H1 (cell line): ENCODE measurements around the gene SLC26A9. TPM values are rescaled to one million over a fixed set of nuclear protein-coding genes. Genes with fewer than 3 reads are reported as not detected.

Experiments
- CTCF ChIA-PET: fragments of 300-600 bp; sonication (Branson Sonifier 250); formaldehyde crosslinking; loops from one replicate; lab custom pipeline; 2021; ENCODE audit not compliant: partially characterized antibody; lab: Charles Lee
- POLR2A ChIA-PET: fragments of 300-600 bp; sonication (Branson Sonifier 250); formaldehyde crosslinking; loops from one replicate; lab custom pipeline; 2021; ENCODE audit warnings: inconsistent platforms; ENCODE audit not compliant: partially characterized antibody; lab: Charles Lee
- DNase-seq, 2 experiments: peaks; one replicate each; pipeline versions ENCODE4 v3.0.0 to v3.0.0-alpha.2; 2010 to 2022; ENCODE audit warnings: low spot score in 2 of 2, low read depth in 1 of 2, mixed read lengths in 1 of 2
- FAIRE-seq: peaks from 2 replicates; lab custom pipeline; 2011; peaks lifted over from hg19 to GRCh38; lab: Jason Lieb, UNC
- H2AFZ ChIP-seq: 2 replicates; pipeline ENCODE4 v1.8.1; 2012; ENCODE audit warnings: low read length, inconsistent platforms
- H2AK5ac ChIP-seq: 2 replicates; pipeline ENCODE4 v1.6.1; 2013; ENCODE audit warnings: low read depth, low read length
- H2BK120ac ChIP-seq: replicated peaks from 2 replicates; pipeline ENCODE3; 2013; ENCODE audit warnings: low read depth, low read length, inconsistent platforms
- H2BK12ac ChIP-seq: 2 replicates; pipeline ENCODE4 v1.6.1; 2013; ENCODE audit warnings: low read depth, low read length
- H2BK15ac ChIP-seq: 2 replicates; pipeline ENCODE4 v1.6.1; 2013; ENCODE audit warnings: low read length
- H2BK20ac ChIP-seq: 2 replicates; pipeline ENCODE4 v1.6.1; 2013; ENCODE audit warnings: low read length
- H2BK5ac ChIP-seq: 2 replicates; pipeline ENCODE4 v1.6.1; 2013; ENCODE audit warnings: low read depth, low read length
- H3K14ac ChIP-seq: 2 replicates; pipeline ENCODE4 v1.6.1; 2013; ENCODE audit warnings: inconsistent platforms; ENCODE audit not compliant: insufficient read length
- H3K18ac ChIP-seq: 2 replicates; pipeline ENCODE4 v1.6.1; 2013; ENCODE audit warnings: low read length; ENCODE audit errors: extremely low read depth
- H3K23ac ChIP-seq: 2 replicates; pipeline ENCODE4 v1.6.1; 2013; ENCODE audit warnings: inconsistent platforms; ENCODE audit not compliant: insufficient read length
- H3K23me2 ChIP-seq: 2 replicates; pipeline ENCODE4 v1.6.1; 2013; ENCODE audit warnings: low read depth, low read length
- H3K27ac ChIP-seq: 2 replicates; pipeline ENCODE4 v1.6.1; 2011; ENCODE audit warnings: low read depth, low read length, inconsistent platforms
- H3K27me3 ChIP-seq, 4 experiments: replicated peaks in 1 of 4; 1 replicate in 1 of 4; 2 replicates in 3 of 4; pipeline versions ENCODE4 v1.6.1 to v1.8.1; 2011 to 2013; ENCODE audit warnings: low read length in 3 of 4, mild to moderate bottlenecking in 3 of 4, inconsistent platforms in 2 of 4, mixed read lengths in 2 of 4, moderate library complexity in 1 of 4; ENCODE audit not compliant: control insufficient read depth in 3 of 4, insufficient read depth in 3 of 4; ENCODE audit errors: extremely low read depth in 1 of 4
- H3K36me3 ChIP-seq, 4 experiments: 2 replicates each; pipeline versions ENCODE4 v1.6.1 to v1.8.1; 2011 to 2013; ENCODE audit warnings: mild to moderate bottlenecking in 4 of 4, low read length in 3 of 4, moderate library complexity in 2 of 4, control low read depth in 1 of 4, inconsistent platforms in 1 of 4; ENCODE audit not compliant: insufficient read depth in 4 of 4, control insufficient read depth in 2 of 4
- H3K4ac ChIP-seq: replicated peaks from 2 replicates; pipeline ENCODE3; 2013; ENCODE audit warnings: low read length, low read depth, mixed read lengths, inconsistent platforms; ENCODE audit not compliant: insufficient read length
- H3K4me1 ChIP-seq, 4 experiments: replicated peaks in 1 of 4; 1 replicate in 1 of 4; 2 replicates in 3 of 4; pipeline versions ENCODE4 v1.6.1 to v1.8.1; 2011 to 2013; ENCODE audit warnings: low read length in 3 of 4, inconsistent platforms in 2 of 4, mixed read lengths in 1 of 4; ENCODE audit not compliant: insufficient read depth in 4 of 4, control insufficient read depth in 3 of 4
- H3K4me2 ChIP-seq, 2 experiments: 2 replicates each; pipeline versions ENCODE4 v1.6.1 to v1.8.1; 2011 to 2013; ENCODE audit warnings: low read depth in 2 of 2, low read length in 2 of 2, control low read depth in 1 of 2, inconsistent platforms in 1 of 2, mild to moderate bottlenecking in 1 of 2; ENCODE audit not compliant: insufficient read depth in 1 of 2
- H3K4me3 ChIP-seq, 4 experiments: fragments of 200-600, 300-600 bp in 1 of 4; sonication (generic), shearing (Covaris generic), sonication (Bioruptor Twin) in 1 of 4; 2 replicates each; pipeline versions ENCODE4 v1.5.1 to v1.8.1; 2011 to 2016; ENCODE audit warnings: low read length in 4 of 4, low read depth in 3 of 4, control low read depth in 2 of 4, inconsistent platforms in 2 of 4, mild to moderate bottlenecking in 2 of 4, mixed read lengths in 1 of 4, moderate library complexity in 1 of 4; ENCODE audit not compliant: insufficient read depth in 2 of 4; ENCODE audit errors: extremely low read depth in 1 of 4
- H3K56ac ChIP-seq: replicated peaks from 2 replicates; pipeline ENCODE3; 2013; ENCODE audit warnings: low read depth, mild to moderate bottlenecking, mixed read lengths, low read length, inconsistent platforms; ENCODE audit not compliant: insufficient read length
- H3K79me1 ChIP-seq: 2 replicates; pipeline ENCODE4 v1.6.1; 2013; ENCODE audit warnings: low read depth, low read length, control low read depth
- H3K79me2 ChIP-seq, 2 experiments: 2 replicates each; pipeline versions ENCODE4 v1.6.1 to v1.8.1; 2012 to 2013; ENCODE audit warnings: low read length in 2 of 2, mild to moderate bottlenecking in 2 of 2, inconsistent platforms in 1 of 2; ENCODE audit not compliant: insufficient read depth in 2 of 2, control insufficient read depth in 1 of 2
- H3K9ac ChIP-seq, 4 experiments: replicated peaks in 1 of 4; 1 replicate in 1 of 4; 2 replicates in 3 of 4; pipeline versions ENCODE4 v1.6.1 to v1.8.1; 2011 to 2013; ENCODE audit warnings: low read depth in 3 of 4, low read length in 3 of 4, control low read depth in 2 of 4, mild to moderate bottlenecking in 2 of 4, moderate library complexity in 2 of 4, inconsistent platforms in 1 of 4; ENCODE audit errors: extremely low read depth in 1 of 4
- H3K9me3 ChIP-seq, 2 experiments: 2 replicates each; pipeline versions ENCODE4 v1.6.1 to v1.8.1; 2012 to 2013; ENCODE audit warnings: mild to moderate bottlenecking in 2 of 2, moderate library complexity in 2 of 2, control low read depth in 1 of 2, inconsistent platforms in 1 of 2, low read depth in 1 of 2, low read length in 1 of 2, mixed read lengths in 1 of 2; ENCODE audit not compliant: insufficient read depth in 2 of 2
- H4K20me1 ChIP-seq, 2 experiments: replicated peaks in 1 of 2; 2 replicates each; pipeline versions ENCODE3 to v1.8.1; 2011 to 2013; ENCODE audit warnings: inconsistent platforms in 2 of 2, low read length in 2 of 2, mild to moderate bottlenecking in 1 of 2; ENCODE audit not compliant: insufficient read depth in 2 of 2, control insufficient read depth in 1 of 2
- H4K5ac ChIP-seq: 2 replicates; pipeline ENCODE4 v1.6.1; 2013; ENCODE audit warnings: low read length, low read depth, mixed read lengths, inconsistent platforms; ENCODE audit not compliant: insufficient read length
- H4K8ac ChIP-seq: 2 replicates; pipeline ENCODE4 v1.8.0; 2013; ENCODE audit warnings: mild to moderate bottlenecking, moderate library complexity, low read length, inconsistent platforms; ENCODE audit not compliant: insufficient read depth; ENCODE audit errors: extremely low read depth
- H4K91ac ChIP-seq: replicated peaks from 2 replicates; pipeline ENCODE3; 2013; ENCODE audit warnings: low read length, mixed read lengths, inconsistent platforms; ENCODE audit not compliant: insufficient read length
- ASH2L ChIP-seq: fragments of 200-600, 300-600 bp; sonication (generic); IDR thresholded peaks from one replicate; pipeline ENCODE4 v1.7.1; 2017; ENCODE audit warnings: low read length
- BACH1 ChIP-seq: IDR thresholded peaks from 2 replicates; pipeline ENCODE4 v1.6.1; 2012; ENCODE audit warnings: low read length, improper control_type of control experiment
- BCL11A ChIP-seq, 2 experiments: IDR thresholded peaks; one replicate each; pipeline ENCODE4 v1.6.1; 2011; ENCODE audit warnings: low read depth in 2 of 2, low read length in 2 of 2, mild to moderate bottlenecking in 2 of 2
- CEBPB ChIP-seq: IDR thresholded peaks from 2 replicates; pipeline ENCODE4 v1.6.1; 2012; ENCODE audit warnings: low read depth, low read length
- CHD1 ChIP-seq: IDR thresholded peaks from 2 replicates; pipeline ENCODE4 v1.6.1; 2012; ENCODE audit warnings: low read depth, low read length, improper control_type of control experiment
- FOSL1 ChIP-seq: IDR thresholded peaks from 2 replicates; pipeline ENCODE4 v1.6.1; 2011; ENCODE audit warnings: mild to moderate bottlenecking, low read depth, low read length, moderate library complexity; ENCODE audit not compliant: insufficient read depth
- GTF2F1 ChIP-seq: IDR thresholded peaks from 2 replicates; pipeline ENCODE4 v1.6.1; 2012; ENCODE audit warnings: low read depth, low read length, improper control_type of control experiment, borderline replicate concordance
- JUN ChIP-seq: IDR thresholded peaks from 2 replicates; pipeline ENCODE4 v1.6.1; 2011; ENCODE audit warnings: low read depth, mild to moderate bottlenecking, improper control_type of control experiment, low read length
- POLR2AphosphoS5 ChIP-seq: IDR thresholded peaks from 2 replicates; pipeline ENCODE4 v1.6.1; 2011; ENCODE audit warnings: low read depth, low read length
- POU5F1 ChIP-seq: IDR thresholded peaks from 2 replicates; pipeline ENCODE4 v1.6.1; 2011; ENCODE audit warnings: low read depth, mild to moderate bottlenecking, low read length, moderate library complexity
- RAD21 ChIP-seq, 2 experiments: IDR thresholded peaks in 1 of 2; conservative IDR thresholded peaks in 1 of 2; 2 replicates each; pipeline ENCODE4 v1.6.1; 2011; ENCODE audit warnings: low read depth in 2 of 2, low read length in 2 of 2, improper control_type of control experiment in 1 of 2, inconsistent platforms in 1 of 2, mild to moderate bottlenecking in 1 of 2, moderate library complexity in 1 of 2
- TAF7 ChIP-seq: optimal IDR thresholded peaks from 2 replicates; pipeline ENCODE3; 2011; ENCODE audit warnings: low read depth, mild to moderate bottlenecking, inconsistent platforms, low read length, moderate library complexity, borderline replicate concordance
- TCF12 ChIP-seq: IDR thresholded peaks from 2 replicates; pipeline ENCODE4 v1.6.1; 2011; ENCODE audit warnings: low read depth, mild to moderate bottlenecking, low read length
- ZNF274 ChIP-seq: IDR thresholded peaks from 2 replicates; pipeline ENCODE4 v1.7.0; 2012; ENCODE audit warnings: low read length, borderline replicate concordance; ENCODE audit errors: extremely low read depth
- WGBS, 2 experiments: shearing (Covaris generic) in 1 of 2; methylation state at CpG; one replicate each; pipeline versions ENCODE4 v1.1.6 to v1.1.7; 2013 to 2015; ENCODE audit warnings: low lambda C conversion rate in 2 of 2, mixed read lengths in 2 of 2, inconsistent platforms in 1 of 2, low coverage in 1 of 2, missing lambda C conversion rate in 1 of 2; ENCODE audit not compliant: insufficient replicate concordance in 2 of 2, insufficient coverage in 1 of 2, insufficient read length in 1 of 2; ENCODE audit errors: extremely low coverage in 1 of 2, missing lambda C conversion rate in 1 of 2; 5-methylcytosine and 5-hydroxymethylcytosine counted together
- polyA plus RNA-seq, 7 experiments: library from polyadenylated mRNA; depleted of rRNA in 3 of 7; stranded (reverse) in 5 of 7; unstranded in 2 of 7; fragments of >200 nt in 5 of 7; fragments of 200-250 nt in 2 of 7; gene quantifications; 1 replicate in 5 of 7; 2 replicates in 1 of 7; 4 replicates in 1 of 7; pipeline versions ENCODE4 v1.2.1 to v1.2.3, GENCODE V29; 2011 to 2013; ENCODE audit warnings: missing spikeins in 2 of 7, mixed read lengths in 2 of 7
- total RNA-seq: library from RNA; stranded (reverse); fragmentation: NEBNext Ultra II Directional; extraction: Animal tissue kit (Norgen Biotek cat#: 25700); gene quantifications from 2 replicates; pipeline ENCODE4 v1.2.1, GENCODE V29; 2021

The SLC26A9 gene
- total and polyA plus RNA-seq, 2 of the 8 experiments (the other 6 are each of a cell fraction or from before 2014, with no cell fraction given), result not detected

DNA sequence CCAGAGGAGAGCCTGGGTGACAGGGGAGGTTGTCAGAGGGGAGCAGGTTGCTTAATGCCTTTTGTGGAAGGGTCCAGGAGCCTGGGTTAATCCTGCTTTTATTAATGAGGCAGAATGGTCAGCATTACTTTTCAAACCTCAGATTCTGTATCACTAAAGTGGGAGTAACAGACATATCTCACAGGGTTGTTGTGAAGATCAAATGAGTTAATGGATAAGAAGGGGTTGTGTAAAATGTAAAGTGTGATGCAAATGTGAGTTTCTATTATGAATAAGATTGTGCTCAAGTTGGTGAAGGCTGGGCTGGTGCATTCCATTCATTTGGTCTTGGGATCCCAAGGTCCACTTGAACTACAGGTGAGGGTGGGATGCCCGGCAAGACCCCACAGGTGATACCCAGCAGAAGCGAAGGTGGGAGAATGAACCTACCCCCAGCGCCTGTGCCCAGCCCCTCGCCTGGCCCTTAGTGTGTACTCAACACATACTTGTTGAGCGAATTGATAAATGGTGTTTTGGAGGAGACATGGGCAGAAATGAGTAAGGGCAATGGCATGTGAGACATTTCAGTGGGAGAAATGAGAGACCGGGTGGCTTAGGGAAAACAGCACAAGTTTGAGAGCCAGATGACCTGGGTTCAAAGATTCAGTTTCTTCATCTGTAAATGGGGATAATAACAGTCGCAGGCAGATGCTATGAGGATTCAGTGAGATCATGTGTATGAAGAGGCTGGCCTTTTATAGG lies 6.2 kb downstream of the SLC26A9 start:
- H4K20me1 ChIP-seq, result no peaks in the 10 kb centered on the region
- DNase-seq, result no peak
- H3K79me1 ChIP-seq, result no peaks in the 10 kb centered on the region
- no peak overlapping the region for H3K9ac ChIP-seq
- H2BK20ac ChIP-seq, result no peak overlapping the region
- peaks cover 9 to 22% (median 16%) of the 10 kb centered on the region in 4 experiments for H3K4me1 ChIP-seq
- no peak overlapping the region for H3K4ac ChIP-seq
- no peaks in the 10 kb centered on the region for H3K79me2 ChIP-seq
- H3K4me3 ChIP-seq, result no peak overlapping the region
- FAIRE-seq, result no peak
- no peaks in the 10 kb centered on the region; a peak in 1 of 7 replicates for H3K27me3 ChIP-seq
- ChIA-PET POLR2A (no interaction called here), CTCF (interaction anchor here (1.3 kb wide), 1 partner anchor 40 kb away, joined by 4 read pairs; no protein-coding TSS in a partner anchor)
- no peak overlapping the region for H4K5ac ChIP-seq
- 79% methylated on average over 7 of the region's 7 CpGs; no CpG with 5 or more reads in 1 of the 2 experiments for WGBS, 2 experiments
- H3K9me3 ChIP-seq, result no peaks in the 10 kb centered on the region
- no peak overlapping the region for H3K23ac ChIP-seq
- no peak overlapping the region for H2BK12ac ChIP-seq
- H4K91ac ChIP-seq, result no peak overlapping the region
- H2BK15ac ChIP-seq, result no peak overlapping the region
- no peak overlapping the region for H3K14ac ChIP-seq
- no peak overlapping the region for H4K8ac ChIP-seq
- H3K23me2 ChIP-seq, result no peaks in the 10 kb centered on the region; the same call in 1 of the 2 replicates
- no peak overlapping the region for H2AK5ac ChIP-seq
- H3K27ac ChIP-seq, result no peak overlapping the region
- H2BK5ac ChIP-seq, result no peak overlapping the region
- H2AFZ ChIP-seq, result no peak overlapping the region
- no peak overlapping the region for H3K56ac ChIP-seq
- no peak overlapping the region for H3K4me2 ChIP-seq
- H3K18ac ChIP-seq, result no peak overlapping the region
- H2BK120ac ChIP-seq, result no peak overlapping the region
- no peaks in the 10 kb centered on the region for H3K36me3 ChIP-seq
- TF ChIP-seq FOSL1 (no peak), ASH2L (no peak), TCF12 (no peak), ZNF274 (no peak), RAD21 (IDR thresholded peaks at IDR 0.05 in 1 of 2, conservative IDR thresholded peaks at IDR 0.05 in 1 of 2; ENCODE audit: low read depth in 2 of 2, low read length in 2 of 2) (no peak), GTF2F1 (no peak), POLR2AphosphoS5 (no peak), CEBPB (no peak), TAF7 (no peak), BCL11A (IDR thresholded peaks at IDR 0.05; ENCODE audit: low read depth in 2 of 2, low read length in 2 of 2) (no peak), JUN (no peak), BACH1 (no peak), CHD1 (no peak), POU5F1 (no peak)
